Nasal cavity respiratory epithelium epithelial cell of viscerocranial mucosa (primary cell): ENCODE results near the gene CDT1. TPM values are rescaled to one million over a fixed set of nuclear protein-coding genes. Genes with fewer than 3 reads are reported as not detected.

Experiments
- total RNA-seq: library from RNA; depleted of rRNA; stranded (reverse); fragments of >200 nt; gene quantifications from 2 replicates; pipeline ENCODE4 v1.2.3, GENCODE V29; 2014

Gene CDT1
- 0.14 and 1.0 TPM in 2 replicates for total RNA-seq

DNA sequence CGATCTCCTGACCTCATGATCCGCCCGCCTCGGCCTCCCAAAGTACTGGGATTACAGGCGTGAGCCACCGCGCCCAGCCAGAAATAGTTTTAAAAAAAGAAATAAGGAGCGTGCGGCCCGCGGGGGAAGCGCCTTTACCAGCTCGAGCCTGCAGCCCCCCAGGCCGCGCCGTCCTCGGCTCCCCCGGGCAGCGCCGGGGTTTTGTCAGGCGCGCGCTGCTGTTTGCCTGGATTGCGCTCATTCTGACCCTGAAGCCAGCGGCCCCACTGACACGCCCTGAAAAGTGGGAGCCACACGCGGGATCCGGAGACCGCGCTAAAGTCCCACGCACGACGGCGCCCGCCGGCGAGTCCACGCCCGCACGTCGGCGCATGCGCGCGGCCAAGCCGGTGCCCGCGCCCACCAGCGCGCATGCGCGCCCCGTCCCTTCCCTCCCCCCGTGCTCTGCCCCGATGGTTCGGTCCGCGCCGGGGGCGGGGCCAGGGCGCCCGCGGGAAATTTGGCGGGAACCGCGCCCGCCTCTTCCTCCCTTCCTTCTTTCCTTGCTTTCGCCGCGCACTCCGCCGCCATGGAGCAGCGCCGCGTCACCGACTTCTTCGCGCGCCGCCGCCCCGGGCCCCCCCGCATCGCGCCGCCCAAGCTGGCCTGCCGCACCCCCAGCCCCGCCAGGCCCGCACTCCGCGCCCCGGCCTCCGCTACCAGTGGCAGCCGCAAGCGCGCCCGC is at the start of gene CDT1:
TSS of gene CDT1 (plus strand) at position 526 of the 724 bp plus-strand sequence. CDS start at position 569, 43 bp downstream.

DNA sequence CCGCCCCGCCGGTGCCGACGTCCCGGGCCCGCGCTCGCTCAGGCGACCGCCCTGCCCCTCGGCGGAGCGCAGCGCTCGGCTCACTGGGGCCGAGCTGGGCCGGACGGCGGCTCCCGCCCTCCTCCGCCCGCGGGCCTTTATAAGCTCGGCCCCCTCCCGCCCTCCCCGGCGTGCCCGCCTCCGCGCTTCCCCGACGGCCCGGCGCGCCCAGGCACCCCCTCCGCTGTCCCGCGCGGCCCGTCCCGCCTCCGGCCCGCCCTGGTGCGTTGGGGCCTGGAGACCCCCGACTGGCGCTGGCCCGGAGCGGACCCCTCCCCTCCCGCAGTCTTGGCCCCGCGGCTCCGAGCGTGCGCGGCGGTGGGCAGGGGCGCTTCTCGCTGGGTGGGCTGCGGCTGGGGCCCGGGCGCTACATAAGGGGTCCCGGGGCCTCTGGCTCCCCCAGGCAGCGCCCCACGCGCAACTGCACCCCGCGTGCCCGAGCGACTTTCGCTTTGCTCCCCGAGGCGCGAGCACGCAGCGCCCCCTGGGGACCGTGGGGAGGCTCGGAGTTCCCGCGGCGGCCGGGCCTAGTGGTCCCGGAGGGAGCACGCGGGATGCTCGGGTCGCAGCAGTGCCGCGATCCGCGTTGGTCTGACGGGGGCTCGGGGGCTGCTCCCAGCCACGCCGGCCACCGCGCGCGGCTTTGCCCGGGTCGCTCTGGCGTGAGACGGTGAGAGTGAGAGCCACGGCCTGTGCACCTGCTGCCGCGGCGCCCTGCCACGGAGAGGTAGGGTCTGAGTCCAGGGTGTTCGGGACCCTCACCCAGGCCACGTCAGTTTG is 18.3 kb upstream of the CDT1 start, which contains the start of gene PIEZO1:
TSS of gene PIEZO1 (minus strand) at position 115 of the 819 bp plus-strand sequence. CDS start 256 bp downstream, outside the sequence.

DNA sequence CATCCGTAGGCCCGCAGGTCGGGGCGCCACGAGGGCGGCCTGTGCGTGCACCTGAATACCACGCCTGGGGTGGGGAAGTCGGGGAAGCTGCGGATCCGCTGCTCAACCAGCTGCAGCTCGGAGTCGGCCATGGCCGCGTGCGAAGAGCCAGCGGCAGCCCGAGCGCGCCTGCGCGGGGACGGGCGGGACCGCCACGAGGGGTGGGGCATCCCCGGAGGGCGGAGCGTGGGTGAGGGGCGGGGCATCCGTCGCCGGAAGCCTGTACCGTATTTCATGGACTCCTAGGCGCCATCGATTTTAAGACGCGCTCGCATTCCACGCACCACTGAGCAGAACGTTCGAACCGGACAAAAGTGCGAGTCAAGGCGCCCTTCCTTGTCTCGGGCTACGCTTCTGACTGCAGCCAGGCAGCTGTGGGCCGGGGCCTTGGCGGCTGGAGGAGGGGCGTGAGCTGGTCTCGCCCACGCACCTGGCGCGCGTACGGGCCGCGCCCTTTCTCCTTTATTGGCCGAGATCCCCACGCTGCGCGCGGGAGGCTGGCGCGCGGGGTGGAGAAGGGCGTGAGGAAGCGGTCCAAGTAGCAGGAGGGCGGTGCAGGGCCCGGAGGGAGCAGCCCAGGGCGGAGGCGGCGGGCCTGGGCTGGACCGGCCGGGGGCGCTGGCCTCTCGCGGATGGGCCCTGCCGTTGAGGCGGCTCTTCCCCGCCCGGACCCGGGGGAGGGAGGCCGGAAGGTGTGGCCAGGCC is 8.4 kb downstream of the CDT1 start, which contains the start of gene APRT:
TSS of gene APRT (minus strand) at position 160 of the 744 bp plus-strand sequence. CDS start at position 131, 29 bp downstream.

DNA sequence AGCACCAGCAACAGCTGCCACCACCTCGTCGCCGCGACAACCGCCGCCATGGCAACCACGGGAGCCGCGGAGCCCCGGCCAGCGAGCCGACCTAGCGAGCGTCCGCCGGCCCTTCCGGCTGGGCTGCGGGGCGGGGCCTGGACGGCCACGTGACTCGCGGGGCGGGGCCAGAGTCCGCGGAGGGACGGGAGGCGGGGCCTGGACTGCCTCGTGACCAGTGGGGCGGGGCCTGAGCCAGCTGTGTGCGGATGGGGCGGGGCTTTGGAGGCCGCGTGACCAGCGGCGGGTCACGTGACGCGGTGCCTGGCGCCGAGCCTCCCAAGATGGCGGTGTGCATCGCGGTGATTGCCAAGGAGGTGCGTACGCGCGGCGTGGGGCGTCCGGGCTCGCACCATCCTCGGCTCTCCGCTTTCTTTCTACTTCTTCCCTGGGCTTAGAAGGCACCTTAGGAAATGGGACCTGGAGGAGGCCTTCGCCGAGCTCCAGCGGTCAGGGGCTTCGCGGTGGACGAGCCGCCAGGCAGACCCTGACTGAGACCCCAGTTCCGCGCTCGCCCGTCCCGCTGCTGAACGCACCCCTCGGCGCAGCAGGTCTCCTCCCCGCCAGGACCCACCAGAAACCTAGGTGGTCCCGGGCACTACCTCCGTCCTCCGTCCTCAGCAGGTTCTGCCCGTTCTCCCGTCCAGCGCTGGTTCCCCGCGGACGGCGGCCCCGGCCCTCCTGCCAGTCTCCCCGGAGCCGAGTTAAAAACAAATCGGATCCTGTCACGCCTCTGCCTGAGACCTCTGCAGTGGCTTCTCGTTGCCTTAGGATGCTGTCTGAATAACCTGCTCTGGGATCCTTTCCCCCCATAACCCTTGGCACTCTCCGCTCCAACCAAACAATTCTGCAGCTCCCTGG is 53.5 kb downstream of the CDT1 start, which contains the start of the genes GALNS and TRAPPC2L:
TSS of gene GALNS (minus strand) at position 120 of the 900 bp plus-strand sequence. CDS start at position 50, 70 bp downstream.
TSS of gene TRAPPC2L (plus strand) at position 300 of the 900 bp plus-strand sequence. CDS start at position 324, 24 bp downstream.

Other genes with a start within 250 kb of the CDT1 start
- 15.4 and 23.5 TPM in 2 replicates for gene ZC3H18, start 233.4 kb upstream of the CDT1 start, total RNA-seq
- not detected in 2 replicates for gene IL17C, start 165.2 kb upstream of the CDT1 start, total RNA-seq
- gene CYBA, start 152.7 kb upstream of the CDT1 start, total RNA-seq: 68.4 and 105 TPM in 2 replicates
- 40.2 and 42.0 TPM in 2 replicates for gene MVD, start 140.7 kb upstream of the CDT1 start, total RNA-seq
- gene SNAI3, start 117.3 kb upstream of the CDT1 start, total RNA-seq: under 0.01 TPM in 1 of 2 replicates, not detected in the other
- gene RNF166, start 97.4 kb upstream of the CDT1 start, total RNA-seq: 7.0 and 9.6 TPM in 2 replicates
- gene CTU2, start 97.3 kb upstream of the CDT1 start, total RNA-seq: 13.2 and 24.9 TPM in 2 replicates
- gene PIEZO1, start 18.6 kb upstream of the CDT1 start, total RNA-seq: 120 and 405 TPM in 2 replicates
- 82.0 and 82.1 TPM in 2 replicates for gene APRT, start 8.1 kb downstream of the CDT1 start, total RNA-seq
- gene GALNS, start 53.2 kb downstream of the CDT1 start, total RNA-seq: 16.4 and 45.8 TPM in 2 replicates
- gene TRAPPC2L, start 53.3 kb downstream of the CDT1 start, total RNA-seq: 31.3 and 45.5 TPM in 2 replicates
- not detected in 2 replicates for gene PABPN1L, start 62.9 kb downstream of the CDT1 start, total RNA-seq
- under 0.01 and 1.1 TPM in 2 replicates for gene CBFA2T3, start 173.4 kb downstream of the CDT1 start, total RNA-seq